Measurements from ENCODE around the gene ISM1. TPM values are rescaled to one million over a fixed set of nuclear protein-coding genes. Genes with fewer than 3 reads are reported as not detected.

ISM1 gene
- total and polyA plus RNA-seq, 2 of the 13 experiments (the other 11 are each of a cell fraction or from before 2014, with no cell fraction given): 0.40 to 1.4 TPM

- Histone ChIP-seq H3K4me2 (ENCODE audit: low read depth, low read length) (no peak overlapping the region), H3K4me3 (replicated peaks in 1 of 3; ENCODE audit: insufficient read depth in 1 of 3, low read depth in 2 of 3, low read length in 3 of 3) (no peak overlapping the region), H3K36me3 (replicated peaks in 1 of 2; ENCODE audit: control insufficient read depth in 1 of 2, insufficient read depth in 2 of 2, low read length in 2 of 2) (no peaks in the 10 kb centered on the region), H3K27me3 (ENCODE audit: control insufficient read depth in 1 of 2, insufficient read depth in 2 of 2, low read length in 2 of 2) (peaks cover 0 to 8% of the 10 kb centered on the region in 2 experiments; a peak in 1 of 5 replicates), H3K27ac (ENCODE audit: extremely low read length, insufficient read depth, low read length) (no peak overlapping the region), H3K4me1 (ENCODE audit: insufficient read depth, low read length) (peaks cover 14% of the 10 kb centered on the region), H4K20me1 (ENCODE audit: insufficient read depth, low read length) (no peaks in the 10 kb centered on the region), H3K9ac (ENCODE audit: insufficient read depth, low read depth, low read length) (no peak overlapping the region), H3K9me3 (ENCODE audit: low read length) (no peaks in the 10 kb centered on the region), H3K79me2 (ENCODE audit: insufficient read depth, low read length) (no peaks in the 10 kb centered on the region), H2AFZ (ENCODE audit: low read length) (no peak overlapping the region)
- intact Hi-C loops (cut with micrococcal nuclease; ENCODE audit: unreplicated experiment) (no loop called here), in situ Hi-C loops (cut with HindIII; ENCODE audit: extremely low pct_ligation_motif_present, low pct_unique_long_range_greater_than_20kb) (no loop called here)
- ChIA-PET CTCF (ENCODE audit: low intra/inter-chr PET ratio, low total read pairs) (no interaction called here), POLR2A (no interaction called here)
- FAIRE-seq (no peak), DNase-seq (ENCODE audit: low spot score) (no peak), ATAC-seq (no peak)
- no TSS peak for BruUV-seq (replicated peaks)
- TF ChIP-seq HDAC6 (IDR thresholded peaks at IDR 0.05; ENCODE audit: low read depth, low read length) (no peak), KIAA2018 (CRISPR knock-in tag; IDR thresholded peaks at IDR 0.05; ENCODE audit: borderline replicate concordance) (no peak), STAT6 (CRISPR knock-in tag; IDR thresholded peaks at IDR 0.05; ENCODE audit: borderline replicate concordance) (no peak), TP53 (CRISPR knock-in tag; conservative IDR thresholded peaks at IDR 0.05) (no peak)
- 33% methylated on average over 5 of the region's 5 CpGs for WGBS (ENCODE audit: low lambda C conversion rate)
Measured at GRCh38 chr20:13212750-13213149, 8.3 kb upstream of the ISM1 start.

Measured in HepG2 (cell line).